Loucy (cell line): ENCODE measurements around the gene LNP1.

Experiments
- H2AFZ ChIP-seq: fragments of 200-600 bp; sonication (generic); 2 replicates; pipeline ENCODE4 v1.6.0; 2016; ENCODE audit warnings: antibody characterized with exemption, mild to moderate bottlenecking, low read length, moderate library complexity
- H3F3A ChIP-seq: fragments of 200-600 bp; 2 replicates; pipeline ENCODE4 v1.6.0; 2016; ENCODE audit warnings: antibody characterized with exemption, low read depth, mild to moderate bottlenecking
- H3K27me3 ChIP-seq: fragments of 200-600 bp; sonication (generic); 2 replicates; pipeline ENCODE4 v1.6.1; 2014; ENCODE audit warnings: low read length, mild to moderate bottlenecking; ENCODE audit not compliant: insufficient read depth, poor library complexity, severe bottlenecking
- H3K36me3 ChIP-seq: fragments of 200-600 bp; sonication (generic); 2 replicates; pipeline ENCODE4 v1.6.1; 2016; ENCODE audit warnings: low read length; ENCODE audit not compliant: insufficient read depth
- H3K4me1 ChIP-seq: fragments of 200-600 bp; sonication (generic); 2 replicates; pipeline ENCODE4 v1.5.1; 2014; ENCODE audit warnings: low read length, mild to moderate bottlenecking; ENCODE audit not compliant: insufficient read depth, poor library complexity, severe bottlenecking
- H3K4me2 ChIP-seq: fragments of 200-600 bp; sonication (generic); 2 replicates; pipeline ENCODE4 v1.6.0; 2014; ENCODE audit warnings: antibody characterized with exemption, low read length, low read depth, mild to moderate bottlenecking; ENCODE audit not compliant: poor library complexity, severe bottlenecking
- H3K4me3 ChIP-seq: fragments of 200-600 bp; sonication (generic); 2 replicates; pipeline ENCODE4 v1.5.1; 2014; ENCODE audit warnings: low read length, mild to moderate bottlenecking, mixed read lengths; ENCODE audit not compliant: poor library complexity, severe bottlenecking
- H3K79me2 ChIP-seq: fragments of 200-600 bp; sonication (generic); 2 replicates; pipeline ENCODE4 v1.6.1; 2014; ENCODE audit warnings: low read length; ENCODE audit not compliant: insufficient read depth
- H3K9ac ChIP-seq: fragments of 200-600 bp; sonication (generic); 2 replicates; pipeline ENCODE4 v1.6.0; 2014; ENCODE audit warnings: mild to moderate bottlenecking, low read depth, low read length, moderate library complexity; ENCODE audit not compliant: poor library complexity, severe bottlenecking
- H3K9me2 ChIP-seq: fragments of 200-600 bp; sonication (generic); replicated peaks from 2 replicates; pipeline ENCODE4 v1.6.1; 2016; ENCODE audit warnings: low read depth, low read length, mixed read lengths
- H3K9me3 ChIP-seq: fragments of 200-600 bp; sonication (generic); 2 replicates; pipeline ENCODE4 v1.6.1; 2014; ENCODE audit warnings: mild to moderate bottlenecking, antibody characterized with exemption, low read length, low read depth; ENCODE audit not compliant: insufficient read depth
- H4K20me1 ChIP-seq: fragments of 200-600 bp; sonication (generic); 2 replicates; pipeline ENCODE4 v1.6.0; 2014; ENCODE audit warnings: antibody characterized with exemption, low read length, mild to moderate bottlenecking; ENCODE audit not compliant: insufficient read depth, poor library complexity, severe bottlenecking
- CTCF ChIP-seq: fragments of 200-600 bp; sonication (generic); conservative IDR thresholded peaks from 2 replicates; pipeline ENCODE4 v1.5.1; 2014; ENCODE audit warnings: mild to moderate bottlenecking, antibody characterized with exemption, low read length
- EZH2phosphoT487 ChIP-seq: fragments of 200-600 bp; IDR thresholded peaks from 2 replicates; pipeline ENCODE4 v1.6.1; 2018; ENCODE audit warnings: antibody characterized with exemption, mild to moderate bottlenecking, moderate library complexity, borderline replicate concordance

The LNP1 gene

GRCh38 chr3:100360757-100361496 lies 40.4 kb upstream of the LNP1 start:
- Histone ChIP-seq H3K9ac (no peak overlapping the region), H3K4me2 (no peak overlapping the region)

GRCh38 chr3:100361897-100362296 lies 39.4 kb upstream of the LNP1 start:
- H3F3A ChIP-seq = no peaks in the 10 kb centered on the region

More at GRCh38 chr3:100360757-100361496, 40.4 kb upstream of the LNP1 start:
- peaks cover 5% of the 10 kb centered on the region; the same call in 1 of the 2 replicates for H3K9me3 ChIP-seq
- no peaks in the 10 kb centered on the region for H3K79me2 ChIP-seq
- H3K4me3 ChIP-seq = no peak overlapping the region
- no peak for TF ChIP-seq CTCF
- TF ChIP-seq EZH2phosphoT487 = no peak
- no peaks in the 10 kb centered on the region for H3K4me1 ChIP-seq
- H4K20me1 ChIP-seq = no peaks in the 10 kb centered on the region
- peaks cover 40% of the 10 kb centered on the region for H3K36me3 ChIP-seq
- H3F3A ChIP-seq = no peaks in the 10 kb centered on the region
- no peak overlapping the region for H2AFZ ChIP-seq
- H3K9me2 ChIP-seq = no peaks in the 10 kb centered on the region
- no peaks in the 10 kb centered on the region for H3K27me3 ChIP-seq

GRCh38 chr3:100364421-100364820 lies 36.9 kb upstream of the LNP1 start:
- H3K4me1 ChIP-seq = no peaks in the 10 kb centered on the region
- H3K9me2 ChIP-seq = no peaks in the 10 kb centered on the region
- H3F3A ChIP-seq = no peaks in the 10 kb centered on the region
- H3K4me2 ChIP-seq = no peak overlapping the region
- peaks cover 63% of the 10 kb centered on the region for H3K36me3 ChIP-seq
- H3K79me2 ChIP-seq = no peaks in the 10 kb centered on the region
- TF ChIP-seq EZH2phosphoT487 = no peak
- no peak for TF ChIP-seq CTCF
- H3K27me3 ChIP-seq = no peaks in the 10 kb centered on the region
- H3K4me3 ChIP-seq = no peak overlapping the region
- no peak overlapping the region for H2AFZ ChIP-seq
- no peaks in the 10 kb centered on the region for H4K20me1 ChIP-seq
- H3K9me3 ChIP-seq = peaks cover 5% of the 10 kb centered on the region; the same call in 1 of the 2 replicates
- H3K9ac ChIP-seq = no peak overlapping the region

More at GRCh38 chr3:100361897-100362296, 39.4 kb upstream of the LNP1 start:
- Histone ChIP-seq H3K9me3 (peaks cover 5% of the 10 kb centered on the region; the same call in 1 of the 2 replicates), H3K9me2 (no peaks in the 10 kb centered on the region), H4K20me1 (no peaks in the 10 kb centered on the region), H3K27me3 (no peaks in the 10 kb centered on the region), H3K4me3 (no peak overlapping the region), H3K79me2 (no peaks in the 10 kb centered on the region), H3K36me3 (peaks cover 46% of the 10 kb centered on the region), H3K9ac (no peak overlapping the region), H3K4me2 (no peak overlapping the region), H2AFZ (no peak overlapping the region), H3K4me1 (no peaks in the 10 kb centered on the region)
- TF ChIP-seq EZH2phosphoT487 (no peak), CTCF (no peak)
